Activated B cell treated with CpG ODN at 0.5 μM for 24 hours (primary cell): ENCODE results near the gene CEACAM6. TPM values are rescaled to one million over a fixed set of nuclear protein-coding genes. Genes with fewer than 3 reads are reported as not detected.

Experiments
- ATAC-seq: fragments of 200-7000 bp; cut with Tn5 transposase; one replicate; pipeline ENCODE4 v1.10.0; 2021; ENCODE audit warnings: low read depth, mild to moderate bottlenecking, moderate library complexity
- CTCF ChIA-PET: fragments of 350-600 bp; sonication (Branson Sonifier 250); formaldehyde crosslinking; loops from one replicate; lab custom pipeline; 2021; ENCODE audit warnings: antibody characterized with exemption; lab: Charles Lee
- POLR2A ChIA-PET: fragments of 350-600 bp; sonication (Branson Sonifier 250); formaldehyde crosslinking; loops from one replicate; lab custom pipeline; 2021; ENCODE audit warnings: antibody characterized with exemption; lab: Charles Lee
- DNase-seq: peaks from one replicate; pipeline ENCODE4 v3.0.0; 2022
- H3K27ac Mint-ChIP-seq: one replicate; pipeline ENCODE4 v1.8.0; 2020; ENCODE audit warnings: mixed read lengths
- H3K27me3 Mint-ChIP-seq: one replicate; pipeline ENCODE4 v1.8.0; 2021; ENCODE audit warnings: mixed read lengths
- H3K36me3 Mint-ChIP-seq: one replicate; pipeline ENCODE4 v1.8.0; 2021; ENCODE audit warnings: low read depth, mixed read lengths
- H3K4me1 Mint-ChIP-seq: one replicate; pipeline ENCODE4 v1.8.0; 2021; ENCODE audit warnings: mixed read lengths
- H3K4me3 Mint-ChIP-seq: one replicate; pipeline ENCODE4 v1.8.0; 2020; ENCODE audit warnings: mild to moderate bottlenecking, mixed read lengths
- H3K9me3 Mint-ChIP-seq: one replicate; pipeline ENCODE4 v1.8.0; 2020; ENCODE audit warnings: mixed read lengths
- intact Hi-C: fragments of 100-400 bp; cut with micrococcal nuclease; formaldehyde crosslinking; loops from one replicate; pipeline ENCODE4 v1.15.1; 2024
- total RNA-seq: library from RNA; stranded (reverse); gene quantifications from 2 replicates; pipeline ENCODE4 v1.2.3, GENCODE V29; 2022
- TF ChIP-seq, protein P1 (sequence below): fragments of 200-600 bp; IDR thresholded peaks from one replicate; pipeline ENCODE4 v1.8.0; 2022; ENCODE audit warnings: antibody characterized with exemption, mild to moderate bottlenecking

CEACAM6 gene
- total RNA-seq, 1 donor from 2014 or later, result not detected

DNA sequence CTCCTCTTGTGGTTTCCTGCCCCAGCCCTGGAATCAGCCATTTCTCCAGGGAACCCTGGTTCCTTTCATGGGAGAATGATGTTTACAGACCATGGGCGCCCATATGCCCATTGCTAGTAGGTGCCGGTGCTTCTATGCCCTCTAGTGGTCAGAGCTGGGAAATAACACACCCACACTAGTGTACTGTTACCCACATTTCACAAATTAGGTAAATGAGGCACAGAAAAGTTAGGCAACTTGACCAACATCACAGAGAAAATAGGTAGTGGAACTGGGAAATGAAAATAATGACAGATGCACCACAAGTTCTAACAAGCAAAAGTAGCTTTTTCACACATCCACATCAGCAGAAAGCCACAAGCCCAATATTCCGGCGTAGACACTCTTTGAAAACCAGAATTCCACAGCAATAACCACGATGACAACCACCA, 39.7 kb downstream of the CEACAM6 start:
- H3K4me1 Mint-ChIP-seq, result peaks cover 9% of the 10 kb centered on the region
- TF ChIP-seq, protein P1, sequence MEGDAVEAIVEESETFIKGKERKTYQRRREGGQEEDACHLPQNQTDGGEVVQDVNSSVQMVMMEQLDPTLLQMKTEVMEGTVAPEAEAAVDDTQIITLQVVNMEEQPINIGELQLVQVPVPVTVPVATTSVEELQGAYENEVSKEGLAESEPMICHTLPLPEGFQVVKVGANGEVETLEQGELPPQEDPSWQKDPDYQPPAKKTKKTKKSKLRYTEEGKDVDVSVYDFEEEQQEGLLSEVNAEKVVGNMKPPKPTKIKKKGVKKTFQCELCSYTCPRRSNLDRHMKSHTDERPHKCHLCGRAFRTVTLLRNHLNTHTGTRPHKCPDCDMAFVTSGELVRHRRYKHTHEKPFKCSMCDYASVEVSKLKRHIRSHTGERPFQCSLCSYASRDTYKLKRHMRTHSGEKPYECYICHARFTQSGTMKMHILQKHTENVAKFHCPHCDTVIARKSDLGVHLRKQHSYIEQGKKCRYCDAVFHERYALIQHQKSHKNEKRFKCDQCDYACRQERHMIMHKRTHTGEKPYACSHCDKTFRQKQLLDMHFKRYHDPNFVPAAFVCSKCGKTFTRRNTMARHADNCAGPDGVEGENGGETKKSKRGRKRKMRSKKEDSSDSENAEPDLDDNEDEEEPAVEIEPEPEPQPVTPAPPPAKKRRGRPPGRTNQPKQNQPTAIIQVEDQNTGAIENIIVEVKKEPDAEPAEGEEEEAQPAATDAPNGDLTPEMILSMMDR, result no peak
- H3K27me3 Mint-ChIP-seq, result peaks cover 17% of the 10 kb centered on the region
- no peaks in the 10 kb centered on the region for H3K9me3 Mint-ChIP-seq
- ChIA-PET CTCF (interaction anchor here (0.7 to 6.4 kb wide), 15 partner anchors 9 to 157 kb away, joined by 3 to 206 read pairs (median 5); no protein-coding TSS in a partner anchor), POLR2A (interaction anchor here (1.0 to 1.5 kb wide), 3 partner anchors 9 to 16 kb away, joined by 3 read pairs; no protein-coding TSS in a partner anchor)
- no peak overlapping the region for H3K27ac Mint-ChIP-seq
- intact Hi-C loops, result no loop called here
- ATAC-seq, result peak; percentile 97
- no peaks in the 10 kb centered on the region for H3K36me3 Mint-ChIP-seq
- DNase-seq, result no peak
- no peak overlapping the region for H3K4me3 Mint-ChIP-seq

DNA sequence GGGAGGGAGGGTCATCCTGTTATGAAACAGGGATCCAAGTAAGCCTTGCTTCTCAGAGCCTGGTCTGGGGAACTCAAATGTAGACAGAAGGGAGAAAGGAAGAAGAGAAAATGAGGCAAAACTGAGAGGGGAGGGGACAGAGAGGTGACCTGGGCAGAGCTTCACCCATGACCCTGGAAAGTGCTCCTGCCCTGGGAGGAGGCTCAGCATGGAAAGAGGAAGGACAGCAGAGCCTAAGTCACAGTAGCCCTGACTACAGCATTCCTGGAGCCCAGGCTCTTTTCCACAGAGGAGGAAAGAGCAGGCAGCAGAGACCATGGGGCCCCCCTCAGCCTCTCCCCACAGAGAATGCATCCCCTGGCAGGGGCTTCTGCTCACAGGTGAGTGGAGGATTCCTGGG, 41.0 kb downstream of the CEACAM6 start, which contains the start of gene CEACAM3:
CEACAM3 (plus strand) TSS at position 226 of the 400 bp plus-strand sequence; CDS start at position 317, 91 bp downstream.
- Mint-ChIP-seq H3K27ac (no peak within 1 kb of the TSS), H3K4me1 (peaks cover 15% of the 10 kb centered on the region), H3K9me3 (no peaks in the 10 kb centered on the region), H3K27me3 (peaks cover 13% of the 10 kb centered on the region), H3K4me3 (no peak within 1 kb of the TSS), H3K36me3 (no peaks in the 10 kb centered on the region)
- intact Hi-C loops, result loop anchor here (2.0 kb wide), 1 partner anchor 14 kb away; no protein-coding TSS in a partner anchor
- no peak for ATAC-seq
- no peak for DNase-seq
- TF ChIP-seq, protein P1, result no peak
- CTCF ChIA-PET, result interaction anchor here (2.1 to 6.4 kb wide), 4 partner anchors 11 to 89 kb away, joined by 5 to 206 read pairs (median 18); no protein-coding TSS in a partner anchor
- POLR2A ChIA-PET, result no interaction called here

DNA sequence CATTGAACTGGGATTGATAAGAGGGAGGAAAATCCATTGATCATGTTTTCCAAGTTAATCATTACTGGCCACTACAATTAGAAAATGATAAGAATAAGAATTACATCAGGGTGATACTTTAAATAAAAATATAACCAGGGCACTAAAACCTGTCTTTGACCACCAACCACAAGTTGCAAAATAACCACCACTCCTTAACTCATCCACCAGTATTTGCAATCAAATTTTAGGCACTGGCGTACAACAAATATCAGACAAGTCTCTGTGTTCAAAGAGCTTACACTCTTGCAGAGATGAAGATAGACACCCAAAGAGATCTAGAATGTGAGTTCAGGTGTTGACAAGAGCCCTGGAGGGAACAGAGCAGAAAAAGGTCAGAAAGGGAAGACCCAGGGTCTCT, 41.6 kb downstream of the CEACAM6 start:
- DNase-seq (no peak), ATAC-seq (no peak)
- Mint-ChIP-seq H3K4me1 (peaks cover 21% of the 10 kb centered on the region), H3K36me3 (no peaks in the 10 kb centered on the region), H3K9me3 (no peaks in the 10 kb centered on the region), H3K27ac (no peak overlapping the region), H3K27me3 (peaks cover 13% of the 10 kb centered on the region), H3K4me3 (no peak overlapping the region)
- ChIA-PET POLR2A (no interaction called here), CTCF (interaction anchor here (6.4 kb wide), 1 partner anchor 26 kb away, joined by 206 read pairs; no protein-coding TSS in a partner anchor)
- TF ChIP-seq, protein P1, result no peak
- intact Hi-C loops, result loop anchor here (2.0 kb wide), 1 partner anchor 14 kb away; no protein-coding TSS in a partner anchor

DNA sequence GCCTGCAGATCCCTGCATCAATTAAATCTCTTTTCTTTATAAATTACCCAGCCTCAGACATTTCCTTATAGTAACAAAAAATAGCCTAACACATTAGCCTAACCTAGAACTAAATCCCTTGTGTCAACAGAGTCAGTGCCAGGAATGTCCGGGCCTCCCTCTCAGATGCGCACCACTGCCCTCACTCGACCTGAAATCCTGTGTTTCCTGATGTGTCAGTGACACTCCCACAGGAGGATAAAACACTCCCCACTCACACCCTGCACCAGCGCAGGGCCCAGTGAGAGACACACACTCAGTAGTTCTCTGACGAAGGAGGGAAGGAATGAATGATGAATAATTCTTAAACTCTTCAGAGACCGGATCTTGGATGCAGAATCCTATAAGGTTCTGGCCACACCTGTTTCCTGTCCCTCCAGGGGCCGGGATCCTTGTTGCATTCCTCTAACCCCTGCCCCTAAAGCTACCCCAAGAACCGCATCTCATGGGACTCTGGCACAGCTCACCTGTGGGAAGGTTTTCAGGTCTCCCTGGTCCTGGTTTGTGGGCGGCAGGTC, 44.2 kb downstream of the CEACAM6 start:
- ATAC-seq, result no peak
- intact Hi-C loops, result no loop called here
- H3K4me1 Mint-ChIP-seq, result peaks cover 41% of the 10 kb centered on the region
- H3K9me3 Mint-ChIP-seq, result no peaks in the 10 kb centered on the region
- ChIA-PET CTCF (interaction anchor here (1.0 kb wide), 1 partner anchor 47 kb away, joined by 3 read pairs; no protein-coding TSS in a partner anchor), POLR2A (no interaction called here)
- H3K36me3 Mint-ChIP-seq, result no peaks in the 10 kb centered on the region
- TF ChIP-seq, protein P1, result no peak
- no peak overlapping the region for H3K4me3 Mint-ChIP-seq
- H3K27ac Mint-ChIP-seq, result no peak overlapping the region
- H3K27me3 Mint-ChIP-seq, result peaks cover 2% of the 10 kb centered on the region
- no peak for DNase-seq

DNA sequence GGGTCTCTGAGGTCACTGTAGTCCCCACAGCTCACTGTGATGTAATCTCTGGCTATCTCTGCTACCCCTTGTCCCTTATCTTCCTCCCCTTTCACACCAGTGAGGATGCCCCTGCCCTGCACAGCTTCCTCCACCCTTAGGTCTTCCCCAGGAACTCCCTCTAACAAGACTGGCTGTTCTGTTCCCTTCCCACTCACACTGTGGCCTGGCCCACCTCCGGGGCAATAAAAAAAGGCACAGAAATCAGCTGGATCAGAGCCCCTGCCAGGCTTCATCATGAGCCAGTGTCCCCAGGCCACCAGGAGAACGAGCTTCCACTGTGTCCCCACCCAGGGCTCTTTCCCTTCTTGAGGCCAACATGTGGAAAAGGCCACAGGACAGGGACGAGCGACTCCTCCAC, 45.7 kb downstream of the CEACAM6 start:
- CTCF ChIA-PET, result interaction anchor here (5.8 kb wide), 1 partner anchor 8 kb away, joined by 29 read pairs; no protein-coding TSS in a partner anchor

More for the DNA sequence above, 45.7 kb downstream of the CEACAM6 start:
- DNase-seq, result no peak
- H3K4me3 Mint-ChIP-seq, result no peak overlapping the region
- H3K27me3 Mint-ChIP-seq, result no peaks in the 10 kb centered on the region
- POLR2A ChIA-PET, result no interaction called here
- H3K36me3 Mint-ChIP-seq, result no peaks in the 10 kb centered on the region
- peak overlapping the region; percentile 79 for H3K27ac Mint-ChIP-seq
- TF ChIP-seq, protein P1, result no peak
- H3K4me1 Mint-ChIP-seq, result peaks cover 48% of the 10 kb centered on the region
- no peak for ATAC-seq
- H3K9me3 Mint-ChIP-seq, result no peaks in the 10 kb centered on the region
- intact Hi-C loops, result no loop called here
